Activated CD8-positive, alpha-beta memory T cell treated with anti-CD3 and anti-CD28 coated beads for 4 hours (primary cell): ENCODE measurements around the gene CD300E.

Experiments
- DNase-seq, 2 donors: peaks; one replicate each; pipeline ENCODE4 v3.0.0-alpha.2; 2020; ENCODE audit warnings: low read depth in 2 of 2

The CD300E gene

GRCh38 chr17:74566132-74566753 is 57.3 kb downstream of the CD300E start:
- DNase-seq = no peak

GRCh38 chr17:74565126-74565525 is 58.4 kb downstream of the CD300E start:
- no peak for DNase-seq

- DNase-seq = no peak
These were observed 60.2 kb downstream of the CD300E start for GRCh38 chr17:74563358-74563757.

- no peak for DNase-seq
These were observed 62.0 kb downstream of the CD300E start for GRCh38 chr17:74561586-74561985.
